ENCODE data around the gene CDK18.

GRCh38 chr1:205571747-205572146, 67.3 kb downstream of the CDK18 start:
- TF ChIP-seq CTCF (IDR thresholded peaks at IDR 0.05) (no peak), POLR2A (IDR thresholded peaks at IDR 0.05) (no peak)

Data from adrenal gland (tissue), 5 donors.